HuH-7 (cell line): ENCODE results near the gene HSD17B8.

Source experiments
- DNase-seq: peaks from one replicate; pipeline ENCODE4 v3.0.0; 2011; ENCODE audit warnings: low spot score

Gene HSD17B8

DNA sequence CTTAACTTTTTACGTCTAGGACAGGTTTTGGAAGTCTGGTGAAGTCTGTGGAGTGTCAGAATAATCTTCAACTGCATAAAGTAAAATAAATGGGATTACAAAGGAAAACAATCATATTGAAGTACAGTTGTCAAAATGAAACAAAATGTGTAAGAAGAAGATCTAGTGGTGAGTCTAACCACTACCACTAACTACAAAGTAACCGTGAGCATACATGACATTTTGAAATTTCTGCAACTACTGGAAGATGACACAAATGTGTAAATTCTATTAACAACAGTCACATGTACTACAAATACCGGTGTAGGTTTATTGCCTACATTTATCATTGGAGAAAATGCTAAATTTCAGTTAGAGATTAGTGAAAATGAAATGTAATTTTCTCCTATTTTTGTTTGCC, 37.5 kb downstream of the HSD17B8 start:
- no peak for DNase-seq

GRCh38 chr6:33243476-33243875, 39.0 kb downstream of the HSD17B8 start:
- DNase-seq: no peak

DNA sequence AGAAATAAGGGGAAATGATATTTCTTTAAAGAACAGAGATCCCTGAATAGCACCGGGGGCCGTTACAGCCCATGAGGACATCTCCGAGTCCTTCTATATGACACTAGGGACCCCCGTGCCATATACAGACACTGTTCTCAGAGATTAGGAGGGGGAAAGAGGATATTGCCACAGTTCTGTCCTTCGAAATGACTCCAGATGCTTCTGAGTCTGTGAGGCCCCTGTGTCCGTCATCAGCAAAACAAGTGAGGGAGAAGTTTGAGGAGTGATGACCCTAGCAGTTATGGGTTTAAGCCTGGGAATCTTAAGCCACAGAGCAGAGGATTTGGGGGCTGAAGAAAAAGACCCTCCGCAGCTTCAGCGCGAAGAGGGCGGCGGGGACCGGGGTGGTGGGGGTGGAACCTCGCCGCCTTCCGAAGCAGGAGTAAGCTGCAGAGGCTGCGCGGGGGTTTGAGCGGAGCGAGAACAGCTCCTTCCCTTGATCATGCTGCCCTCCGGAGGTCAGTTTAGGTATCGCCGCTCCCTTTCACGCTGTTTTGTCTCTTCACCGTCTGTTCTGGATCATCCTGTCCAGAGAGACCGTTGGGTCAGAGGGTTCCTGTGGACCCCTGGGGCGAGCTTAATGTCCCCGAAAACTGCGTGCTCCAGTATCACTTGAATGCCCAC, 43.7 kb downstream of the HSD17B8 start:
- peak; percentile 28 for DNase-seq

DNA sequence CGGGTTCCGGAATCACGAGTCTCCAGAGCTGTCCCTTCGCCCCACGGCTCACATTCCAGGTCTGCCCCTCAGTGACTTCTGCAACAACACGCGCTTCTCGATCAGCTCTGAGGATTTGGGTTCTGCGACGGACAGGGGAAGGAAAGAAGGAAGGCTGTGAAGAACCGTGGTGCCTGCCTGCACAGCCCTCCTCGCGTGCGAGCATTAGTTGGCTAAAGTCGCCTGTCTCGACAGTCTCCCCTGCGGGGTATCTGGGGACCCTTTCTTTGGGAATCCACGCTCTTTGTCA, 44.1 kb downstream of the HSD17B8 start:
- DNase-seq: no peak

DNA sequence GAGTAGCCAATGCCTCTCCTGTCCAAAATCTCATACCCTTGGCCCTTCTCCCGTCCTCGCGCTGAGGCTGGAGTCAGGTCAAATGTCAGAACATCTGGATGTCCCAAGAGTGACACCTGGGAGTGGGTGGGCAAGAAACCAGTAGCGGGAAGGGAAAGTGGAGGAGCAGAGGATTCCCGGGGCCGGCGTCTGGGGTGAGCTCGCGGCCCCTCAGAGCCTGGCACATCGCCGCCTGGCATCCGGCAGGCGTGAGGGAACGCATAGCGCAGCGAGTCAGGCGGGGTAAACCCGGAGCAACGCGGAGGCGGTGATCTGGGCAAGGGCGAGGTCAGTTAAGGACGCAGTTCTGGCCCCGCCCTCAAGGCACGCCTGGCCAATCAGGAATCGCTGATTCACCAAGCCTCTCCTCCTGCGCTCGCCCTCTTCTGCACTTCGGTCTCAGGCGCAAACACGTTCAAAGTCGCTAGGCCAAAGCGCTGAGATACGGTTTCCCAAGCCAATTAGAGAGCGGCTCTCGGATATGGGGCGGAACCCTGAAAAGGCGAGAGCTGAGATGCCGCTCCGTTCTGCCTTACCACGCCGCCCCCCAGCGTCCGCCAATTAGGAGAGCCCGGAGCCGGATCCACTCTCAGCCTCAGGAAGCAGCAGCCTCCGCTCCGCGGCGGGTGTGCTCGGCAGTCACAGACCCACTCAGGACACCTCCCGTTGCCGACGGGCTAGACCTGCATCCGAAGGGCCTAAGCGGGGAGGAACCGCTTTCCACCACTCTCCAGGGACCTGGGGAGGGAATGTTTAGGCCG, 44.7 kb downstream of the HSD17B8 start:
- peak; percentile 70 for DNase-seq

GRCh38 chr6:33249732-33250630, 45.5 kb downstream of the HSD17B8 start:
- DNase-seq: no peak

- DNase-seq: no peak
Measured at GRCh38 chr6:33250731-33251130, 46.3 kb downstream of the HSD17B8 start.

DNA sequence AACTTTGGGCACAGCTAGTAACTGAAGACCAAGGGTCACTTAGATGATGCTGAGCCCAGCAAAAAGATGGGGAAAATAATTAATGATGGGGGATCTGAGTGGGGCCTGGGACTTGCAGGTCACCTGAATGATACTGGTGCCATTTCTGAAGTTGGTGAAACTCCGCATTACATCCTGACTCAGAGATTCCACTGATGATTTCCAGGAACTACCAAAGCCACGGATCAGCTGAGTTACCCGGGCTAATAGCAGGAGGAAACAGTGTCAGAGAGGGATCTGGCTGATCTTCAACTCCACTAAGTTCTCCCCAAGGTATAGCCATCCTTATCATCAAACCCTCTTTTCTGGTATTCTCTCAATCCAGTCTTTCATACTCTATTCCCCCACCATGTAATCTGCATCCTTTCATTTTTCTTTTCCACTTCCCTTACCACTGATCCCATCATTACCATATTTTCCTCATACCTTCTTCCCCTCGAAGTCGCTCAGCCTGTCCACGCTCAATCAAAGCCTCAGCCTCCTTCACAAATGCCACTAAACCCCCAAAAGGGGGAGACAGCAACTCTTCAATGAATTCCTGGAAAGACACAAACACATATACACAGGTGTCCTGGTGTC, 47.0 kb downstream of the HSD17B8 start:
- no peak for DNase-seq

- no peak for DNase-seq
Measured at GRCh38 chr6:33252759-33253158, 48.3 kb downstream of the HSD17B8 start.

DNA sequence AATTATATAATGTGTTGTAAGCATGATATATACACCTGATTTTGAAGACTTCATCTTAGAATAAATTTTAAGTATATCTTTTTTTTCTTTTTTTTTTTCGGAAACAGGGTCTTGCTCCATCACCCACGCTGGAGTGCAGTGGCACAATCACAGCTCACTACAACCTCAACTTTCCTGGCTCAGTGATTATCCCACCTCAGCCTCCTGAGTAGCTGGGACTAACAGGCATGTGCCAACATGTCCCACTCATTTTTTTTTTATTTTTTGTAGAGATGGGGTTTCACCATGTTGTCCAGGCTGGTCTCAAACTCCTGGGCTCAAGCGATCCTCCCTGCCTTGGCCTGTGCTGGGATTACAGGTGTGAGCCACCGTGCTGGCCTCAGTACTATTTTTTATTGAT, 50.1 kb downstream of the HSD17B8 start:
- DNase-seq: no peak
